Neural cell (in vitro differentiated cells): ENCODE results near the gene MYLK3. TPM values are rescaled to one million over a fixed set of nuclear protein-coding genes. Genes with fewer than 3 reads are reported as not detected.

ENCODE experiments used
- H2AFZ ChIP-seq: fragments of 200-600, 300-800 bp; sonication (generic), shearing (Covaris generic); 2 replicates; pipeline ENCODE4 v1.6.0; 2014; ENCODE audit warnings: low read depth, mild to moderate bottlenecking, antibody characterized with exemption, low read length, moderate library complexity
- H3F3A ChIP-seq: fragments of 200-600 bp; shearing (Covaris generic); 2 replicates; pipeline ENCODE4 v1.6.1; 2016; ENCODE audit warnings: mild to moderate bottlenecking, moderate library complexity, mixed read lengths, antibody characterized with exemption, low read length; ENCODE audit not compliant: insufficient read depth, poor library complexity, severe bottlenecking
- H3K27ac ChIP-seq: fragments of 200-600, 300-800 bp; sonication (generic), shearing (Covaris generic); 2 replicates; pipeline ENCODE4 v1.5.1; 2014; ENCODE audit warnings: mild to moderate bottlenecking, low read length, moderate library complexity
- H3K27me3 ChIP-seq: fragments of 300-800, 200-600 bp; sonication (generic), shearing (Covaris generic); 2 replicates; pipeline ENCODE4 v1.6.0; 2014; ENCODE audit warnings: mild to moderate bottlenecking, low read depth, low read length, moderate library complexity; ENCODE audit not compliant: insufficient read depth
- H3K36me3 ChIP-seq: fragments of 300-800, 200-600 bp; sonication (generic), shearing (Covaris generic); 2 replicates; pipeline ENCODE4 v1.5.1; 2014; ENCODE audit warnings: mild to moderate bottlenecking, antibody characterized with exemption, low read length, moderate library complexity; ENCODE audit not compliant: insufficient read depth
- H3K4me2 ChIP-seq: fragments of 300-800, 200-600 bp; sonication (generic), shearing (Covaris generic); 2 replicates; pipeline ENCODE4 v1.6.0; 2014; ENCODE audit warnings: mild to moderate bottlenecking, low read length
- H3K4me3 ChIP-seq: fragments of 300-800, 200-600 bp; sonication (generic), shearing (Covaris generic); 2 replicates; pipeline ENCODE4 v1.5.1; 2014; ENCODE audit warnings: mild to moderate bottlenecking, low read length, moderate library complexity
- H3K79me2 ChIP-seq: fragments of 200-600 bp; shearing (Covaris generic); replicated peaks from 2 replicates; pipeline ENCODE4 v1.6.0; 2014; ENCODE audit warnings: mild to moderate bottlenecking, low read length, moderate library complexity; ENCODE audit not compliant: insufficient read depth
- H3K9ac ChIP-seq: fragments of 300-800, 200-600 bp; sonication (generic), shearing (Covaris generic); 2 replicates; pipeline ENCODE4 v1.6.1; 2016; ENCODE audit warnings: mild to moderate bottlenecking, low read length, mixed read lengths
- H3K9me2 ChIP-seq: fragments of 200-600 bp; shearing (Covaris generic); 2 replicates; pipeline ENCODE4 v1.6.1; 2016; ENCODE audit warnings: mild to moderate bottlenecking, low read length, mixed read lengths; ENCODE audit not compliant: insufficient read depth
- H3K9me3 ChIP-seq: fragments of 200-600, 300-800 bp; sonication (generic), shearing (Covaris generic); 2 replicates; pipeline ENCODE4 v1.6.1; 2016; ENCODE audit warnings: mild to moderate bottlenecking, mixed run types, low read length, moderate library complexity, mixed read lengths
- H4K20me1 ChIP-seq: fragments of 200-600 bp; shearing (Covaris generic); 2 replicates; pipeline ENCODE4 v1.6.1; 2016; ENCODE audit warnings: mild to moderate bottlenecking, mixed run types; ENCODE audit not compliant: insufficient read depth
- CTCF ChIP-seq: fragments of 450-650 bp; IDR thresholded peaks from 2 replicates; pipeline ENCODE4 v1.5.1; 2014; ENCODE audit warnings: antibody characterized with exemption, mild to moderate bottlenecking, moderate library complexity; ENCODE audit not compliant: poor library complexity, severe bottlenecking
- EP300 ChIP-seq: fragments of 450-650 bp; conservative IDR thresholded peaks from 2 replicates; pipeline ENCODE4 v1.6.1; 2014; ENCODE audit warnings: antibody characterized with exemption, mild to moderate bottlenecking, moderate library complexity; ENCODE audit not compliant: poor library complexity, severe bottlenecking
- EZH2 ChIP-seq: fragments of 200-600, 300-800 bp; shearing (Covaris generic), sonication (generic); IDR thresholded peaks from 2 replicates; pipeline ENCODE4 v1.6.1; 2014; ENCODE audit warnings: antibody characterized with exemption, low read length, borderline replicate concordance, mild to moderate bottlenecking; ENCODE audit not compliant: insufficient read depth, poor library complexity, severe bottlenecking
- MXI1 ChIP-seq: fragments of 450-650 bp; conservative IDR thresholded peaks from 2 replicates; pipeline ENCODE4 v1.6.1; 2014; ENCODE audit warnings: antibody characterized with exemption, mild to moderate bottlenecking; ENCODE audit not compliant: poor library complexity, severe bottlenecking
- POLR2AphosphoS5 ChIP-seq: IDR thresholded peaks from 2 replicates; pipeline ENCODE4 v1.6.1; 2012
- RAD21 ChIP-seq: fragments of 450-650 bp; conservative IDR thresholded peaks from 2 replicates; pipeline ENCODE4 v1.6.1; 2014; ENCODE audit warnings: antibody characterized with exemption, mild to moderate bottlenecking, moderate library complexity
- REST ChIP-seq: IDR thresholded peaks from 2 replicates; pipeline ENCODE4 v1.6.1; 2012; ENCODE audit warnings: borderline replicate concordance
- SMC3 ChIP-seq: fragments of 450-650 bp; conservative IDR thresholded peaks from 2 replicates; pipeline ENCODE4 v1.6.1; 2014; ENCODE audit warnings: antibody characterized with exemption, mild to moderate bottlenecking, moderate library complexity; ENCODE audit not compliant: poor library complexity
- TAF1 ChIP-seq: IDR thresholded peaks from 2 replicates; pipeline ENCODE4 v1.6.1; 2012; ENCODE audit warnings: low read depth
- polyA minus RNA-seq: library from RNA; depleted of rRNA, polyadenylated mRNA; stranded (reverse); fragments of >200 nt; gene quantifications from 2 replicates; pipeline ENCODE4 v1.2.3, GENCODE V29; 2014
- polyA plus RNA-seq: library from polyadenylated mRNA; depleted of rRNA; stranded (reverse); fragments of >200 nt; gene quantifications from 2 replicates; pipeline ENCODE4 v1.2.3, GENCODE V29; 2014

The MYLK3 gene
- polyA plus RNA-seq (0.07 TPM in 1 of 2 replicates, not detected in the other), polyA minus RNA-seq (0.12 and 0.24 TPM in 2 replicates)

DNA sequence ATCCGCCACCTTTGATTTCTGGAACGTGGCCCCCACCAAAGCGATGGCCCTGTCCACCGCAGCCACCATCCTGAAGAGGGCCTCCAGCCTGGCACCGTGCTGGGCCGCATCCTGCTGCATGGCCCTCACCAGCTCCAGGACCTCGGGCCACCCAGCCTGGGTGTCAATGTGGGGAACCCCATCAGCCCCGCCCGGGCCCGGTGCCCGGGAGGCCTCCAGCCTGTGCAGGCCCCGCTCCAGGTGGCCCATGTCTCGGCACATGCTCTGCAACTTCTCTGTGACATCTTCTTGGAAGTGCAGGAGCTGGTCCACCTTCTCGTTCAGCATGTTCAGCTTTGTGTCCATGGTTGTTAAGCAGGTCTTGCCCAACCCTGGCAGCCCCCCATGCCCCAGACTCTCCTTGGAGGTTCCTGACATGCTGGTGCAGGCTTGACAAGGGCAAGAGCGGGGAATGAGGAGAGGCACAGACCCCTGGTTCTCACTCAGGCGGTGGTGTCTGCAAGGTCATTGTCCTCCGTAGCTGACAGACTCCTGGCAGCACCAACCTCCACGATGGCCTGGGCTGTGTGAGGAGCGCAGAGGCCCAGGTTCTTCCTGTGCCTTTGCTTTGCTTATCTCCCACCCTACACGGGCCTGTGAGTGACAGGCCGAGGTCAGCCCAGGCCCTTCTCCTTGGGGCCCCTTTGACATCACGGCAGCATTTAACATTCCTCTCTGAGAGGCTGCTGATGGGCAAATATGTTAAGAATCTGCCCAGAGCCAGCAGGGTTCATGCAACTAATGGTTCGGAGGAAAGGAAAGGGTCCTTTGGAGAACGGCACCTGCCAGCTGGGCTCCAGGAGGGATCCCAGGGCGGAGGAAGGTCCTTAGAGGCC lies at the start of gene MYLK3:
TSS of gene MYLK3 (minus strand) at position 568 of the 875 bp plus-strand sequence. CDS start at position 417, 151 bp downstream.
- no peaks in the 10 kb centered on the region for H3K9me2 ChIP-seq
- H3K36me3 ChIP-seq, result no peaks in the 10 kb centered on the region
- no peak within 1 kb of the TSS for H3K4me2 ChIP-seq
- no peak within 1 kb of the TSS for H3K27ac ChIP-seq
- no peaks in the 10 kb centered on the region for H4K20me1 ChIP-seq
- no peaks in the 10 kb centered on the region for H3K9me3 ChIP-seq
- H3K4me3 ChIP-seq, result no peak within 1 kb of the TSS
- no peaks in the 10 kb centered on the region for H3K27me3 ChIP-seq
- H3K9ac ChIP-seq, result no peak within 1 kb of the TSS
- no peak within 1 kb of the TSS for H2AFZ ChIP-seq
- H3K79me2 ChIP-seq, result no peaks in the 10 kb centered on the region
- no peaks in the 10 kb centered on the region for H3F3A ChIP-seq
- TF ChIP-seq REST (no peak), RAD21 (no peak), SMC3 (no peak), EP300 (no peak), CTCF (no peak), TAF1 (no peak), MXI1 (no peak), POLR2AphosphoS5 (no peak), EZH2 (no peak)

- Histone ChIP-seq H3K9me2 (no peaks in the 10 kb centered on the region), H3K4me2 (no peak overlapping the region), H3K79me2 (no peaks in the 10 kb centered on the region), H3K4me3 (no peak overlapping the region), H3K27me3 (no peaks in the 10 kb centered on the region), H3F3A (no peaks in the 10 kb centered on the region), H4K20me1 (no peaks in the 10 kb centered on the region), H3K36me3 (no peaks in the 10 kb centered on the region), H3K9ac (no peak overlapping the region), H2AFZ (no peak overlapping the region), H3K9me3 (no peaks in the 10 kb centered on the region), H3K27ac (no peak overlapping the region)
- TF ChIP-seq TAF1 (no peak), POLR2AphosphoS5 (no peak)
Measured at GRCh38 chr16:46797501-46797900, 49.4 kb upstream of the MYLK3 start.
